RCC 7860 (cell line): ENCODE measurements around the gene IL15RA.
"Not testable (repeated sequence)": the region's sequence is repeated elsewhere in the genome, so short reads cannot be mapped to it uniquely, and the experiment has no call there.

ENCODE experiments used
- DNase-seq: peaks from one replicate; pipeline ENCODE4 v3.0.0-alpha.2; 2015; ENCODE audit warnings: low spot score
- FAIRE-seq: peaks from 2 replicates; lab custom pipeline; 2012; peaks lifted over from hg19 to GRCh38; lab: Jason Lieb, UNC

Gene IL15RA

DNA sequence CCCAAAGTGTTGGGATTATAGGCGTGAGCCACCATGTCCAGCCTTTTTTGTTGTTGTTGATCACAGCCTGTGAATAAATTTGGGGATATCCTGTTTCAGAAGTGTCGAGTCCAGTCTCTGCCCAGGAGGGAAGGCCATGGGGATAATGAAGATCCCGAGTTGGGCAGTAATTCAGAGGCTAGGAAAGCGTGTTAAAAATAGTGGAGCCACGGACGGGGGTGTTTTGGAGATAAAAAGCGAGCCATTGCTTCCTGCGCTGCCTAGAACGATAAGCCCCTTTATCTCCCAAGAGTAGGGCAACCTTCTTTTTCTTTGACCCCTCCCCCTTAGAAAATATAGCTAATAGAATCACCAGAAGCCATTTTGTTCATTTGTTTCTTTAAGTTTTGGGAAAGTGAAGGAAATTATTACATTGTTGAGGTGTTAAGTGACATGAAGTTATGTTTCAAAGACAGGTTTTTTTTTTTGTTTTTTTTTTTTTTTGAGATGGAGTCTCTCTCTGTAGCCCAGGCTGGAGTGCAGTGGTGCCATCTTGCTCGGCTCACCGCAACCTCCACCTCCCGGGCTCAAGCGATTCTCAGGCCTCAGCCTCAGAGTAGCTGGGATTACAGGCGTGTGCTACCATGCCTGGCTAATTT lies 43.3 kb downstream of the IL15RA start:
- DNase-seq (no peak), FAIRE-seq (no peak)

DNA sequence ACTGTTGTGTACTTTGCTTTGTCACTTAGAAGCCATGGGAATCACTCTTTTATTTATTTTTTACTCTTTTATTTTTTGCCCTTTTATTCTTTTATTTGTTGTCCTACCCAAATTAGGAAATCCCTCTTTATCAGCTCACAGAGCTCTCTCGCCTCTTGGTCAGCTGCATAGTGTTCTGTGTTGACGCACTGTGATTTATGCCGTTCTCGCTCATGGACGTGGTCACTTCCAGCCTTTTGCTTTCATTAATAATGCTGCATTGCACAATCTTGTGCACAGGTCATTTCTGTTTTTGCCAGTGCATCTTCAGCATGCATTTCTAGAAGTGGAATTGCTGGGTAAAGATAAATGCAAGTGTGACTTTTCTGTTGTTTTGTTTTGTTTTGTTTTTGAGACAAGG lies 45.0 kb downstream of the IL15RA start:
- FAIRE-seq (no peak), DNase-seq (no peak)

DNA sequence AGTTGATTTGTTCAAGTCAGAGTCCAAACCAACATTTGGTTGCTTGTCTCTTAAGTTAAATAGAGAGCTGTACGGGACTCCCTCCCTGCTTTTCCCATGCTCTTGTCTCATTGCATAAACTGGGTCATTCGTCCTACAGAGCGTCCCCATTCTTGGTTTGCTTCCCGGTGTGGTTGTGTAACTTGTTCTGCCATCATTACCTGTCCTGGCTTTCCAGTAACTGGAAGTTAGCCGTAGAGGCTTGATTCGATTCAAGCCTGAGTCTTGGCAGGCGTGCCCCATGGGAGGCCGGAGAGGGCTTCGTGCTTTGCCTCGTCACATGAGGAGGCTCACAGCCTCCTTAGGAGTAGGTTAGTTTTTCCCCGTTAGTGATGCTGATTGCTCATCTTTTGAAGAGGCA lies 47.1 kb downstream of the IL15RA start:
- FAIRE-seq (no peak), DNase-seq (no peak)

GRCh38 chr10:5929442-5929841 lies 47.9 kb downstream of the IL15RA start:
- DNase-seq (no peak), FAIRE-seq (no peak)

- FAIRE-seq (no peak), DNase-seq (no peak)
Observed at GRCh38 chr10:5927306-5927705, 50.0 kb downstream of the IL15RA start.

DNA sequence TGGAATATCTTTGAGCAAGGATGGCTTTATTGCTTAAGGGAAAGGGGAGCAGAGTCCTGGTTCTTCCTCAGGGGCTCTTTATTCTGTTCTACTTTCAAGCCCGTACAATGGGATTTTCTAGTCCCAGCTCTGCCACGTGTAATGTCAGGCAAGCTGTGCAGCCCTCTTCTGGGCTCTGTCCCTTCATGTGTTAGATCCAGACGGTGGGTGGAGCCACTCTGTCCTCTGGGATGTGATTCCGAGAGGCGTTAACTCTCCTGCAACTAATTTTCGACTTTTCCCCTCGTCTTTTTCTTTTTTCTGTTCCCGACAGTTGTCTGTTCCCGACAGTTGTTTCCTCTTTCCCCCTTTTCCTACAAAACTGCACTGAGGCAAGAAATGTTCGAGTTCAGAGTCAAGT lies 52.5 kb downstream of the IL15RA start:
- no peak for FAIRE-seq
- DNase-seq, result no peak

DNA sequence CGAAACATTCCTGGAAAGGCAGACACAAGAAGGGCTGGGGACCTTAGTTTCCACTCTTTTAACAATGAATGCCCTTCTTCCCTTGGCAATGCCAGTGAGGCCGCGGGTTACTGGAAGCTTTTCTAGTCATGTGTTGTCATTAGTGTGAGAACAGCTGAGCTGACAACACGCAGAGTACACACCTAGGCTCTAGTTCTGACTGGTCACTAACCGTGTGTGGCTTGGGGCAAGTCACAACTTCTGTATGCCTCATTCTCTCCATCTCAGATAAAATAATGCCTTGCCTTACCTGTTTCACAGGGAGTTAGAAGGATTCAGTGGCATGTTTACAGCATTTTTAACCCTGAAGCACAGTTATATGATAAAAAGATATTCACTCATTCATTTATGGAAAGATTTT lies 55.6 kb downstream of the IL15RA start:
- DNase-seq (no peak), FAIRE-seq (no peak)

DNA sequence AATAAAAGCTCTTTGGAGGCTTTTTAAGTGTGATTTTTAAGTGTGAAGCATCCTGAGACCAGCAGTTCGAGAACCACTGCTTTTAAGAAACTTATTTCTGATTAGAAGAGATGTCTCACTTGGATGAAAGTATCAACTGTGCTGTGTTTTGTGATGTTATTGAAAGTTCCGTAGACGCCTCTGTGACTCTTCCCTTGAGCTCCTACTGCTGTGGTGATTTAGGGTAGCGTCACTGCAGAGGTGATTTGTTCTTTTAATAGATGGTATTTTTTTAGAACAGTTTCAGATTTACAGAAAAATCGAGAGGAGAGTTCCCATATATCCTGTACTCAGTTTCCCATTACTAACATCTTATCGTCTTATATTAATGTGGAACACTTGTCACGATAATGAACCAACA lies 57.8 kb downstream of the IL15RA start:
- no peak for FAIRE-seq
- DNase-seq, result no peak

DNA sequence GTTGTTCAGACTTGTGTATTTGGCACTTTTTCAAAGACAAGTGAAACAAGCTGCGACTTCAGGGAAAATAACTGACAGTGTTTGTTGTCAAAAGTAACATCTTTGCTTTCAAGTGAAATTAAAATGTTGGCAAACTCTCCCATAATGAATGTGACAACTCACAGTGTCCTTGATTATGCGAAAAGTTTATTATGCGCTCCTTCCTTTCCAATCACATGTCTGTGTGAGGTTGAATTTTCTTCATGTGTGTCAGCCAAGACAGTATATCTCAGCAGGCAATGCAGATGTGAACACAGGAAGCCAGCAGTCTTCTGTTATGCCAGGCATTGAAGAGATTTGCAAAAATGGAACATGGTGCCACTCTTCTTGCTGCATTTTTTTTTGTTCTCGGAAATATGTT lies 58.6 kb downstream of the IL15RA start:
- FAIRE-seq (no peak), DNase-seq (no peak)

DNA sequence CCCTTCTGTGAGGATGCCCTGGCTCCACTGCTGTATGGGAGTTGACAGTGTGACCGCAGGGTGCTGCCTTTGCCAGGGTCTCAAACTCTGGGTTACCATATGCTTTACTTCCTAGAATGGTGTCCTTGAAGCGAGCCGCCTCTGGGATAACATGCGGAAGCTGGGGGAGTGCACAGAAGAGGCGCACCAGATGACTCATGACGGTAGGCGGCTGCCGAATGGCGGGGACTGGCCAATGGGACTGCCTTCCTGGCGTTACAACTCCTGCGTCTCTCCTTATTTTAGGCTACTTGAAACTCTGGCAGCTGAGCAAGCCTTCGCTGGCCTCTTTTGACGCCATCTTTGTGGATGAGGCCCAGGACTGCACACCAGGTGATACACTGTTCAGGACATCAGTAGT lies 60.0 kb downstream of the IL15RA start:
- no peak for DNase-seq

DNA sequence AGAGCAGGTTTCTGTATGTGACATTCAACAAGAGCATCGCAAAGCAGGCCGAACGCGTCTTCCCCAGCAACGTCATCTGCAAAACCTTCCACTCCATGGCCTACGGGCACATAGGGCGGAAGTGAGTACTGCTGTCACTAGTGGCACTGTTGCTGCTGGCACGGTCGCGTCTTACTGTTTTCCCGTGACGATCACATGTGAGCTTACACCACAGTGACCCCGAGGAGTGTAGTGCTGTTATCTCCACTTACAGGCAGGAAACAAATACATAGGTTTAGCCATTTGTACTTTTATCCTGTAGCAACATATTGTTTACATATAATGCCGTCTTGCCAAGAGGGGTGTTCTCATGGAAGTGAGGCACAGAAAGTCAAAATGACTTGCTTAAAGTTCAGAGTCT lies 61.9 kb downstream of the IL15RA start:
- FAIRE-seq, result no peak
- no peak for DNase-seq

More for the DNA sequence above, 60.0 kb downstream of the IL15RA start:
- FAIRE-seq, result no peak

DNA sequence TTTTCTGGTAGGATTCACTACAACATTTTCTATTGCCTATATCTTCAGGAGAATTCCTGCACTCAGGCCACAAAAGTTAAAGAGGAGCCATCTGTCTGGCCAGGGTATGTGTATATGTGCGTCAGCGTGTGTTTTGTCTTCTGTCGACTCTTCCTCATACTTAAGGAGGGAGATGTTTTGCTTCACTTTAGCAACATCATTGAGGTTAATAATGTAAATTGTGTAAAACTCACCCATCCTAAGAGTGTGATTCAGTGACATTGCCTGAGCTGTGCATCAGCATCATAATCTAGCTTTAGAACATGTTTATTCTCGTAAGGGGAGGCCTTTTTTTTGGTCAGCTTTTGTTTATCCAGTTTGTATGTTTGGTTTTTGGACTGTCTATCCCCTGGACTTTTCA lies 63.6 kb downstream of the IL15RA start:
- DNase-seq (no peak), FAIRE-seq (no peak)

DNA sequence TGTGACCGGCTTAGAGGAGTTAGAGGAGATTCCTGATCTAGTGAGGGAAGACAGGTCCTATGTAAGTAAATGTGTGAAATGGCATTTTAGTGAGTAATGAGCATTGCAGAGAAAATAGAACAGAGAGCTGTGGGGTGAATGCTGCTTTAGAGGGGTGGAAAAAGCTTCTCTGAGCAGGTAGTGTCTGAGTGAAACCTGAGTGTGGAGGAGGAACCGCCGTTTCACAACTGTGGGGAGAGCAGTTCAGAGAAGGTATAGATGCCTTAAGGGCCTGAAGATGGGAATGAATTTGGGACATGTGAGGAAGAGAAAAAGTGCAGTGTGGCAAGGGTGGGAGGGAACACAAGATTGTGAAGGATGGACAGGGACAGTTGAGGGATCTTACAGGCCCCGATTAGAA lies 65.7 kb downstream of the IL15RA start:
- FAIRE-seq, result no peak
- DNase-seq, result no peak

DNA sequence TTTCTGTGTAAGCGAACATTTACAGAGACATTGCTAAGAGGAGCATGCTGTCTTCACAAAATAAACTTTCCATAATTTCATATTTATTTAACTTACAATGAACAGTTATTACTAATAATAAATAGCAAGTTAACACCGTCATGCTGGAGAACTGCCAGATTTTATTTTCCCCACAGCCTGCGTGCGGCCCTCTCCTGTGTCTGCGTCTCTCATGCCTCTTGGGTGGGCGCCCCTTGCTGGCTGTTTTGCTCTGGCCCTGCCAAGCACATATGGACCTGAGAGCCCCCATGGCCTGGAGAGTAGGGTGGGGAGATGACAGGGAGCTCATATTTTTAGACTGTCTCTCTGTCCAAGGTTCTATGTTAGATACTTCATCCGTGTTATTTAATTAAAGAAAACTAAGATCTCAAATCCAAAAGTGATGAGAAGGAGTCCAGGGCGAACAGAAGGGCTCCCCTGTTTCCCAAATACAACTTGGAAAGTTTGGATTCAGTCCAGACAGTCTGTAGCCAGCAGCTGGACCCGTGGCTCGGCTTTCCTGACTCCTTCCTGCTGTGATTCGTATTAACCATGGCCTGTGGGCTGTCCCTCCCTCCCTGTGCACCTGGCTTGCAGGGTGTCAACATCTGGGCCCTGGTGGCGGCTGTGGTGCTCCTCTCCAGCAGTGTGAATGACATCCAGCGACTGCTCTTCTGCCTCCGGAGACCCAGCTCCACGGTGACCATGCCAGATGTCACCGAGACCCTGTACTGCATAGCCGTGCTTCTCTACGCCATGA lies 66.8 kb downstream of the IL15RA start:
- DNase-seq (no peak), FAIRE-seq (no peak)

DNA sequence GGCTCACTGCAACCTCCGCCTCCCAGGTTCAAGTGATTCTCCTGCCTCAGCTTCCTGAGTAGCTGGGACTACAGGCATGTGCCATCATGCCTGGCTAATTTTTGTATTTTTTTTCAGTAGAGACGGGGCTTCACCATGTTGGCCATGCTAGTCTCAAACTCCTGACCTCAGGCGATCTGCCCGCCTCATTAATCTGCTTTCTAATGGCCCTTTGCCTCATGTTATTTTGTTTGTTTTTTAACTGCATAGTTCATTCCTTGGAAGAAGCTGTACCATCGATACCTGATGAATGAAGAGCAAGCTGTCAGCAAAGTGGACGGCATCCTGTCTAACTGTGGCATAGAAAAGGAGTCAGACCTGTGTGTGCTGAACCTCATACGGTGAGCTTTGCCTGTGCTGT lies 68.7 kb downstream of the IL15RA start:
- FAIRE-seq, DNase-seq: not testable (repeated sequence)

DNA sequence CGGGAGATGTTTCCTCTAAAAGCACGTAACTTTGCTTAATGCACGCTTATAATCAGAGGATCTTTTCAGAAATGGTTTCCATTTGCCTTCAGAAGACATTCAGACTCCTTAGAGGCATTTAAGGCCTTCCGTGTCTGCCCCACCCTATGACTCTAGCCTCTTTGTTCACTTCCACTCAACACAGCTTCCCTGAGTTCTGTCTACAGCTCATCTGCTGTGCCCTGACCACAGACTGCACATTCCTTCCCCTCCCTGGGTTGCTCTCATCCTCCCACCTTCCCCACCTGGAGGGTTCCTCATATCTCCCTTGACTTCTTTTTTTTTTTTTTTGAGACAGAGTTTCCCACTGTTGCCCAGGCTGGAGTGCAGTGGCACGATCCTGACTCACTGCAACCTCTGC lies 70.7 kb downstream of the IL15RA start:
- DNase-seq (no peak), FAIRE-seq (no peak)

DNA sequence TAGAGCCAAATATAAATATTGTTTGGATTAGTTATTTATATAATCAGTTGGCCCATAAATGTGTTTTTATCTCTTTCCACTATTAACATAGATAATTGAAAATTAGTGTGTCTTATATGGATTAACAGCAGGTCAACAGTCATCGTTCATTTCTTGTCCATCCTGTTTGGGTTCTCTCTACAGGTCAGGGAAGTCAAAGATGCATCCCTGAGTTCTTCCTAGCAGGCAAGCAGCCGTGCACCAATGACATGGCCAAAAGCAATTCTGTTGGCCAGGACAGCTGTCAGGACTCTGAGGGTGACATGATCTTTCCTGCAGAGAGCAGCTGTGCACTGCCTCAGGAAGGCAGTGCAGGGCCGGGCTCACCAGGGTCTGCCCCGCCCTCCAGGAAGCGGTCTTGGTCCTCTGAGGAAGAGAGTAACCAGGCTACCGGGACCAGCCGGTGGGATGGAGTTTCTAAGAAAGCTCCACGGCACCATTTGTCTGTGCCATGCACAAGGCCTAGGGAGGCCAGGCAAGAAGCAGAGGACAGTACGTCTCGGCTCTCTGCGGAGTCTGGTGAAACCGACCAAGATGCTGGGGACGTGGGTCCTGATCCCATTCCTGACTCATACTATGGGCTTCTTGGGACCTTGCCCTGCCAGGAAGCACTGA lies 71.4 kb downstream of the IL15RA start:
- FAIRE-seq, result no peak
- DNase-seq, result no peak

- no peak for FAIRE-seq
Observed at GRCh38 chr10:5904227-5904626, 73.1 kb downstream of the IL15RA start.

DNA sequence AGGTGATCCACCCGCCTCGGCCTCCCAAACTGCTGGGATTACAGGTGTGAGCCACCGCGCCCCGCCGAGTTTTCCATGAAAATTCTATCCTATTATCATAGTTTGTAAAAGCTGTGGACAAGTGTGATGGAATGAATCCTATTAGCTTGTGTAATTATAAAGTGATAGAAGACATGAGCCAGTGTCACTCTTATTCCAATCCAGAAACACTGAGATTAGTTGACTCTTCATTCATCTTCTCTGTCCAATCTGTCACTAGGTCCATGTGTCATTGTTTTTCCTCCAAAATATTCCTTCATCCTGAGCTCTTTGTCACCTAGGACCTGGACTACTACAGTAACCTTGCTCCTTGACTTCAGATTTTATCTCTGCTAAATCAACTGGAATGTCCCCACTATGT lies 73.8 kb downstream of the IL15RA start:
- no peak for DNase-seq
- no peak for FAIRE-seq

More at GRCh38 chr10:5904227-5904626, 73.1 kb downstream of the IL15RA start:
- no peak for DNase-seq

- no peak for DNase-seq
- FAIRE-seq, result no peak
Observed at GRCh38 chr10:5902511-5903274, 74.7 kb downstream of the IL15RA start.
